Activated CD4-positive, alpha-beta T cell treated with anti-CD3 and anti-CD28 coated beads for 36 hours (primary cell): ENCODE measurements around the gene CAMK2B. TPM values are rescaled to one million over a fixed set of nuclear protein-coding genes. Genes with fewer than 3 reads are reported as not detected.
"Not testable (repeated sequence)": the region's sequence is repeated elsewhere in the genome, so short reads cannot be mapped to it uniquely, and the experiment has no call there.

Experiments used
- ATAC-seq: fragments of 200-7000 bp; cut with Tn5 transposase; one replicate; pipeline ENCODE4 v1.10.0; 2021; ENCODE audit warnings: mild to moderate bottlenecking, moderate library complexity
- CTCF ChIA-PET: fragments of 350-600 bp; sonication (Branson Sonifier 250); formaldehyde crosslinking; loops from one replicate; lab custom pipeline; 2021; ENCODE audit warnings: antibody characterized with exemption; lab: Charles Lee
- POLR2A ChIA-PET: fragments of 350-600 bp; sonication (Branson Sonifier 250); formaldehyde crosslinking; loops from one replicate; lab custom pipeline; 2021; ENCODE audit warnings: antibody characterized with exemption, inconsistent platforms; lab: Charles Lee
- DNase-seq: peaks from one replicate; pipeline ENCODE4 v3.0.0-alpha.2; 2020
- H3K27ac Mint-ChIP-seq: one replicate; pipeline ENCODE4 v1.8.0; 2021; ENCODE audit warnings: mixed read lengths
- H3K27me3 Mint-ChIP-seq: one replicate; pipeline ENCODE4 v1.8.0; 2021; ENCODE audit warnings: mixed read lengths
- H3K36me3 Mint-ChIP-seq: one replicate; pipeline ENCODE4 v1.8.0; 2021; ENCODE audit warnings: low read depth, mixed read lengths
- H3K4me1 Mint-ChIP-seq: one replicate; pipeline ENCODE4 v1.8.0; 2021; ENCODE audit warnings: mixed read lengths
- H3K4me3 Mint-ChIP-seq: one replicate; pipeline ENCODE4 v1.8.0; 2021; ENCODE audit warnings: mild to moderate bottlenecking, moderate library complexity, mixed read lengths
- H3K9me3 Mint-ChIP-seq: one replicate; pipeline ENCODE4 v1.8.0; 2021; ENCODE audit warnings: low read depth, mixed read lengths
- intact Hi-C, 2 experiments: fragments of 100-400 bp; cut with DNase I in 1 of 2; cut with micrococcal nuclease in 1 of 2; formaldehyde crosslinking; loops; one replicate each; pipeline versions ENCODE4 v1.14.2 to v1.15.1; 2022 to 2024; cut with DNase I, micrococcal nuclease
- total RNA-seq, 2 experiments: library from RNA; stranded (reverse); gene quantifications; one replicate each; pipeline ENCODE4 v1.2.3, GENCODE V29; 2021

CAMK2B gene
- total RNA-seq, 2 experiments from 2014 or later = 1.1 to 1.8 TPM

GRCh38 chr7:44182827-44183226, 142.6 kb downstream of the CAMK2B start:
- DNase-seq (no peak), ATAC-seq (no peak)
- ChIA-PET POLR2A (no interaction called here), CTCF (interaction anchor here (0.6 to 1.1 kb wide), 2 partner anchors 12 to 25 kb away, joined by 3 read pairs; no protein-coding TSS in a partner anchor)
- H3K36me3 Mint-ChIP-seq = no peaks in the 10 kb centered on the region
- peaks cover 3% of the 10 kb centered on the region for H3K27me3 Mint-ChIP-seq
- H3K9me3 Mint-ChIP-seq = peaks cover 2% of the 10 kb centered on the region
- H3K27ac Mint-ChIP-seq = no peak overlapping the region
- no peak overlapping the region for H3K4me3 Mint-ChIP-seq
- intact Hi-C loops = no loop called here
- H3K4me1 Mint-ChIP-seq = no peaks in the 10 kb centered on the region

- Mint-ChIP-seq H3K27me3 (peaks cover 4% of the 10 kb centered on the region), H3K36me3 (no peaks in the 10 kb centered on the region), H3K4me1 (no peaks in the 10 kb centered on the region), H3K27ac (no peak overlapping the region), H3K9me3 (peaks cover 2% of the 10 kb centered on the region), H3K4me3 (no peak overlapping the region)
- ChIA-PET CTCF (no interaction called here), POLR2A (no interaction called here)
- intact Hi-C loops = no loop called here
- ATAC-seq = no peak
- no peak for DNase-seq
These were observed 144.8 kb downstream of the CAMK2B start for GRCh38 chr7:44180631-44181030.

- ChIA-PET POLR2A (no interaction called here), CTCF (interaction anchor here (0.8 kb wide), 1 partner anchor 32 kb away, joined by 4 read pairs; no protein-coding TSS in a partner anchor)
- intact Hi-C loops = no loop called here
- ATAC-seq (no peak), DNase-seq (no peak)
- no peaks in the 10 kb centered on the region for H3K36me3 Mint-ChIP-seq
- H3K4me1 Mint-ChIP-seq = no peaks in the 10 kb centered on the region
- peaks cover 4% of the 10 kb centered on the region for H3K27me3 Mint-ChIP-seq
- H3K27ac Mint-ChIP-seq = no peak overlapping the region
- no peak overlapping the region for H3K4me3 Mint-ChIP-seq
- peaks cover 2% of the 10 kb centered on the region for H3K9me3 Mint-ChIP-seq
These were observed 147.7 kb downstream of the CAMK2B start for GRCh38 chr7:44177570-44178131.

DNA sequence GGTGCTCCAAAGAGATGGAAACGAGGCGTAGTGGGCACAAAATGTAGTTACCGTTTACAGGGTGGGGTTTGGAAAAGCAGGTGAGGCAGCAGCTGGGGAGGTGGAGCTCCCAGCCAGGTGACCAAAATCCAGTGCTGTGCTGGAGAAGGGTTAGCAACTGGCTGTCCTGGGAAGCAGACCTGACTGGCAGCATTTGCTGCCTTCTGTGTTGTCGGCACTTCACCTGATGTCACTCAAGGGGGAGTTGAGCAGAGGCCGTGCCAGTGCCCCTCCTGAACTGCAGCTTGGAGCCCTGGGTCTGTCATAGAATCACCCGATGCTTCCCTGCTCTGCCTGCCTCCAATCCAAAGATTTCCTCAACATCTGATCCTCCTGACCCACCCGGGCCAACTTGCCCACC, 148.9 kb downstream of the CAMK2B start:
- H3K4me3 Mint-ChIP-seq = no peak overlapping the region
- intact Hi-C loops = no loop called here
- ChIA-PET CTCF (no interaction called here), POLR2A (no interaction called here)
- H3K27me3 Mint-ChIP-seq = peaks cover 4% of the 10 kb centered on the region
- DNase-seq = no peak
- no peak for ATAC-seq
- no peak overlapping the region for H3K27ac Mint-ChIP-seq
- no peaks in the 10 kb centered on the region for H3K4me1 Mint-ChIP-seq
- no peaks in the 10 kb centered on the region for H3K9me3 Mint-ChIP-seq
- H3K36me3 Mint-ChIP-seq = no peaks in the 10 kb centered on the region

GRCh38 chr7:44175730-44176129, 149.7 kb downstream of the CAMK2B start:
- Mint-ChIP-seq H3K4me1 (no peaks in the 10 kb centered on the region), H3K27me3 (peaks cover 1% of the 10 kb centered on the region), H3K9me3 (no peaks in the 10 kb centered on the region), H3K36me3 (no peaks in the 10 kb centered on the region), H3K27ac (no peak overlapping the region), H3K4me3 (no peak overlapping the region)
- ChIA-PET POLR2A (no interaction called here), CTCF (interaction anchor here (0.6 kb wide), 1 partner anchor 16 kb away, joined by 3 read pairs; no protein-coding TSS in a partner anchor)
- ATAC-seq (no peak), DNase-seq (no peak)
- intact Hi-C loops = no loop called here

GRCh38 chr7:44174694-44174948, 150.8 kb downstream of the CAMK2B start:
- H3K9me3 Mint-ChIP-seq, H3K27ac Mint-ChIP-seq, H3K36me3 Mint-ChIP-seq, POLR2A ChIA-PET, H3K4me1 Mint-ChIP-seq, DNase-seq, CTCF ChIA-PET, intact Hi-C loops, ATAC-seq, H3K4me3 Mint-ChIP-seq, H3K27me3 Mint-ChIP-seq: not testable (repeated sequence)

- ChIA-PET CTCF (interaction anchor here (2.5 kb wide), 1 partner anchor 11 kb away, joined by 8 read pairs; no protein-coding TSS in a partner anchor), POLR2A (no interaction called here)
- DNase-seq = no peak
- Mint-ChIP-seq H3K36me3 (no peaks in the 10 kb centered on the region), H3K4me3 (no peak overlapping the region), H3K27me3 (peaks cover 1% of the 10 kb centered on the region), H3K9me3 (no peaks in the 10 kb centered on the region), H3K27ac (no peak overlapping the region), H3K4me1 (no peaks in the 10 kb centered on the region)
- intact Hi-C loops = no loop called here
- ATAC-seq = no peak
These were observed 151.3 kb downstream of the CAMK2B start for GRCh38 chr7:44173911-44174693.

DNA sequence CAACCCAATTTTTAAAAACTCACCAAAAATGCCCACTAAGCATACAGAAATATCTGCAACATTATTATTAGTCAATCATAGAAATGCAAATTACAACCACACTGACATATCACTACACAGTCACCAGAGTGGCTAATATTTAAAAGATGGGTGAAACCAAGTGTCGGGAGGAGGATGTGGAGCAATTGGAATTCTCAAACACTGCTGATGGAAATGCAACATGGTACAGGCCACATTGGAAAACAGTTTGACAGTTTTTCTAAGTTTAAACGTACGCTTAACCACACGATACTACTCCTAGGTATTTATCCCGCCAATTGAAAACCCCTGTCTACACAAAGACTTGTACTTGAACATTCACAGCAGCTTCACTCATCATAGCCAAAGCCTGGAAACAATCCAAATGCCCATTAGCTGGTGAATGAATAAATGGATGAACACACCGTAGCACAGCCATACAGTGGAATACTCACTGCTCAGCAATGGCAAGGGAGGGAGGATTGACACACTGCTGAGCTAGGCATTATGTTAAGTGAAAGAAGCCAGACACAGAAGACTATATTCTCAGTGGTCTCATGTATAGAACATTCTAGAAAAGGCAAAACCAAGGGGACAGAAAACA, 152.5 kb downstream of the CAMK2B start:
- peaks cover 1% of the 10 kb centered on the region for H3K27me3 Mint-ChIP-seq
- H3K4me1 Mint-ChIP-seq = peaks cover under 1% of the 10 kb centered on the region
- DNase-seq = no peak
- H3K9me3 Mint-ChIP-seq = no peaks in the 10 kb centered on the region
- no peaks in the 10 kb centered on the region for H3K36me3 Mint-ChIP-seq
- H3K27ac Mint-ChIP-seq = no peak overlapping the region
- POLR2A ChIA-PET = no interaction called here
- intact Hi-C loops = no loop called here
- no peak for ATAC-seq
- no peak overlapping the region for H3K4me3 Mint-ChIP-seq
- CTCF ChIA-PET = interaction anchor here (2.5 kb wide), 1 partner anchor 10 kb away, joined by 8 read pairs; no protein-coding TSS in a partner anchor

DNA sequence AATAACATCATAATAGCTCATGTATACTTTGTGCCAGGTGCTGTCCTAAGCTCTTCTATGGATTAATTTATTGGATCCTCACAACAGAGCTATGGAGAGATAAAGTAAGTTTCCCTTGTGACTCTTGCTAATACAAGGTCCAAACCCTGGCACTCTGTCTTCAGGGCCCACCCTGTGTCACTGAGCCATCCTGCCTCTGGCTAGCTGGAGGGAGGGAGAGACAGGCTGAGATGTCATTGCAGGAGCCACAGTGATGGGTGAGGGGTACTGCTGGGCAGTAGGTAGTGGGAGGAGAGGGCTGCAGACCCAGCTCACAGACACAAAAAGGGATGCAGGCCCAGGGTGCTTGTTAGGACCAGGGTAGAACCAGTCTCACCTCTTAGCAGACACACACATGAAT, 153.0 kb downstream of the CAMK2B start:
- peaks cover 6% of the 10 kb centered on the region for H3K4me1 Mint-ChIP-seq
- intact Hi-C loops = no loop called here
- POLR2A ChIA-PET = no interaction called here
- DNase-seq (no peak), ATAC-seq (no peak)
- no peak overlapping the region for H3K4me3 Mint-ChIP-seq
- no peaks in the 10 kb centered on the region for H3K9me3 Mint-ChIP-seq
- H3K27me3 Mint-ChIP-seq = peaks cover 1% of the 10 kb centered on the region
- H3K36me3 Mint-ChIP-seq = no peaks in the 10 kb centered on the region
- CTCF ChIA-PET = interaction anchor here (2.5 kb wide), 1 partner anchor 9 kb away, joined by 8 read pairs; no protein-coding TSS in a partner anchor
- H3K27ac Mint-ChIP-seq = no peak overlapping the region

DNA sequence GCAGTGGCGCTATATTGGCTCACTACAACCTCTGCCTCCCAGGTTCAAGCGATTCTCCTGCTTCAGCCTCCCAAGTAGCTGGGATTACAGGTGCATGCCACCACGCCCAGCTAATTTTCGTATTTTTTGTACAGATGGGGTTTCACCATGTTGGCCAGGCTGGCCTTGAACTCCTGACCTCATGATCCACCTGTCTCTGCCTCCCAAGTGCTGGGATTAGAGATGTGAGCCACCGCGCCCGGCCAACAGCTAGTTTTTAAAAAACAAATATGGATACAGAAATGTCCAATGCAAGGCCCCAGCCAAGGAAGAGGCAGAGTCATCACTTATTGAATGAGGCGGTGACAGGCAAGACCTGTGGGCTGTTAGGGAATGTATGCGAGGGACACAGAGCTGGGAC, 153.5 kb downstream of the CAMK2B start:
- POLR2A ChIA-PET, ATAC-seq, H3K27me3 Mint-ChIP-seq, H3K36me3 Mint-ChIP-seq, H3K4me1 Mint-ChIP-seq, H3K4me3 Mint-ChIP-seq, intact Hi-C loops, DNase-seq, H3K27ac Mint-ChIP-seq, H3K9me3 Mint-ChIP-seq: not testable (repeated sequence)
- CTCF ChIA-PET = interaction anchor here (2.5 kb wide), 1 partner anchor 9 kb away, joined by 8 read pairs; no protein-coding TSS in a partner anchor

DNA sequence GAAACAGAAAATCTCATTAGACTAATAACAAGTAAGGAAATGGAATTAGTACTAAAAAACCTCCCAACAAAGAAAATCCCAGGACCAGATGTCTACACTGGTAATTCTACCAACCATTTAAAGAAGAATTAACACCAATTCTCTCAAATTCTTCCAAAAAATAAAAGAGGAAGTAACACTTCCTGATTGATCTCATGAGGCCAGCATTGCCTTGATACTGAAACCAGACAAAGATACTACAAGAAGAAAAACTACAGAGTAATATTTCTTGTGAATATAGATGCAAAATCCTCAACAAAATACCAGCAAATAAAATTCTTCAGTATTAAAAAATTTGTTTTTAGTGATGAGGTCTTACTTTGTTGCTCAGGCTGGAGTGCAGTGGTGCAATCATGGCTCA, 157.5 kb downstream of the CAMK2B start:
- ChIA-PET POLR2A (no interaction called here), CTCF (no interaction called here)
- Mint-ChIP-seq H3K27me3 (no peaks in the 10 kb centered on the region), H3K4me3 (no peak overlapping the region), H3K36me3 (no peaks in the 10 kb centered on the region), H3K27ac (no peak overlapping the region), H3K4me1 (peaks cover 6% of the 10 kb centered on the region), H3K9me3 (peaks cover 1% of the 10 kb centered on the region)
- DNase-seq (no peak), ATAC-seq (no peak)
- intact Hi-C loops = no loop called here
